Effector CD8-positive, alpha-beta T cell (primary cell): ENCODE measurements around the gene ARHGAP31.
"Not testable (repeated sequence)": the region's sequence is repeated elsewhere in the genome, so short reads cannot be mapped to it uniquely, and the experiment has no call there.

ENCODE experiments used
- DNase-seq: peaks from one replicate; lab custom pipeline; 2025; lab: John Stamatoyannopoulos, UW
- total RNA-seq, 4 experiments: gene quantifications; one replicate each; lab custom pipeline; 2026; lab: John Stamatoyannopoulos, UW

The ARHGAP31 gene
- 11.2 to 47.2 (median 22.2) reads per million in 4 experiments for total RNA-seq

- DNase-seq: peak; percentile 77
These were observed at the start of gene ARHGAP31 for GRCh38 chr3:119293871-119294695. Gene ARHGAP31 (plus strand): TSS chr3:119294383. CDS start chr3:119294905, 522 bp downstream.

DNA sequence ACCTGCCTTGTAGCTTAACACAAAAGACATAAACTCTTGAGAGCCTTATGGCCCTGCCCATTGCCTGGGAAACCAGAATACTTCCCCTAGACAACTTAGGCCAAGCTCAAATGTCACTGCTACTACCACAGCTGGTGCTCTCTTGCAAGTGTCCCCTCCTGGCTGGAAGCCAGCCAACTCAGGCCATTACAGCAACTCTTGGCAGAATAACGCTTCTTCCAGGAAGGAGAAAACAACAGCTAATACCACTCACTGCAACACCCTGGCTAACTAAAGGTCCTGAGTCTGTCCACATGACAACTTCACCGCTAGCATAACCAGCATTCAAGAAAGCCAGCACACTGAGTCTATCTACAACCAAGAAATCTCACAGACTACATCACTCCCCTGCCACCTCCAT lies 48.4 kb upstream of the ARHGAP31 start:
- no peak for DNase-seq

GRCh38 chr3:119255214-119255613 lies 39.0 kb upstream of the ARHGAP31 start:
- no peak for DNase-seq

DNA sequence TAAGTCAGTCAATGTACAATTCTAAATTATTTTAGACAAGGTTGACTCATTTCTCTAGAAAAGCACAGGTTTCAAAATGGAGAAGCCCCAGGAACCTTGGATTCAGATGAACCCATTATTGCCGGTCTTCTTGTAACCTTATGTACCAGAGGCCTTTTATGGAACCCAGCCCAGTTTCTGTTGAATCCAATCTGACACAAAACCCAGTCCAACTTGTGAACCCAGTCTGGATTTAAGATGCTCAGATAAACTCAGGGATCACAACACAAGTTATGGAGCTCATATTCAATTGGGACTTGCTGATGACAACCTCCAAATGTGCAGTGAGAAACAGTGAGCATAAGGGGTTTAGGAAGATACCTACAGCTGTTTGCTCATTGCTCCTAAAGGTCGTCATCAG lies 37.1 kb upstream of the ARHGAP31 start:
- no peak for DNase-seq

DNA sequence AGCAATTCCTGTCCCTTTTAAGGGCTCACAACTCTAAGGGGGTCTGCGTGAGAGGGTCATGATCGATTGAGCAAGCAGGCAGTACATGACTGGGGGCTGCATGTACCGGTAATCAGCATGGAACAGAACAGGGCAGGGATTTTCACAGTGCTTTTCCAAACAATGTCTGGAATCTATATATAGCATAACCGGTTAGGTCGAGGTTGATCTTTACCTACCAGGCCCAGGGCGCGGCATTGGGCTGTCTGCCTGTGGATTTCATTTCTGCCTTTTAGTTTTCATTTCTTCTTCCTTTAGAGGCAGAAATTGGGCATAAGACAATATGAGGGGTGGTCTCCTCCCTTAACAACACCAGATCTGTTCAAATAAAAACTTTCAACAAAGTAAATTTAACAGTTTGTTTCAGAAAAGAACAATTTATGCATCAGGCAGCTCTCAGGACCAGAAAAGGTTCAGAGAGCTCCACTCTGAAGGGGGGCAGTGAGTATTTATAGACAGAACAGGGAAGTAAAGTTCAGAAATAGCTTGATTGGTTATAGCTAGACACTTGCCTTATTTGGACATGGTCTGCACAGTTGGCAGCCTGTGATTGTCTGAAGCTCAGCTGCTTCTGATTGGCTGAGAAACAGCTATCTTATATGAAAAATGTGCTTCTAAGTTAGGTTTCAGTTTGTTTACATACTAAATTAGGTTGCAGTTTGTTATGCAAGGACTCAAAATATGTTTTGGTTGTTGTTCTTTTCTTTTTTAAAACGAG lies 36.4 kb upstream of the ARHGAP31 start:
- no peak for DNase-seq

- DNase-seq: no peak
These were observed 35.3 kb upstream of the ARHGAP31 start for GRCh38 chr3:119258915-119259314.

DNA sequence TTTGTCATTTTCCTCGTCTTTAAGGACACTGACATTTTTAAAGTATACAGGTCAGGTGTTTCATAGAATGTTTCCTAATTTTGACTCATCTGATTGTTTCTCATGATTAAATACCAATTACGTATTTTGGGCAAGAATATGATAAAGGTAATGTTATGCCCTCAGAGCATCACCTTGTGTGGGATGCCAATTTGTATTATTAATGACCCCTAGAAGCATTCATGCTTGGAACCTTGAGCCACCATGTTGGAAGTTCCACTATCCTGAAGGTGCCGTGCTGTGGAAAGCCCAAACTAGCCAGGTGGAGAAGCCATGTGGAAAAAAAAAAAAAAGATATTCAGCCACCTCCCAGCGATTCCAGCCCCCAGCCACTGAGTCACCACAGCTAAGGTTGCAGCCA lies 34.4 kb upstream of the ARHGAP31 start:
- DNase-seq: no peak

GRCh38 chr3:119261055-119261454 lies 33.1 kb upstream of the ARHGAP31 start:
- no peak for DNase-seq

DNA sequence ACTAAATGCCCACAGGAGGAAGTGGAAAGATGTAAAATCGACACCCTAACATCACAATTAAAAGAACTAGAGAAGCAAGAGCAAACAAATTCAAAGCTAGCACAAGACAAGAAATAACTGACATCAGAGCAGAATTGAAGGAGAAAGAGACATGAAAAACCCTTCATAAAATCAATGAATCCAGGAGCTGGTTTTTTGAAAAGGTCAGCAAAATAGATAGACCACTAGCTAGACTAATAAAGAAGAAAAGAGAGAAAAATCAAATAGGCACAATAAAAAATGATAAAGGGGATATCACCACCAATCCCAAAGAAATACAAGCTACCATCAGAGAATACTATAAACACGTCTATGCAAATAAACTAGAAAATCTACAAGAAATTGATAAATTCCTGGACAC lies 24.0 kb upstream of the ARHGAP31 start:
- not testable (repeated sequence) for DNase-seq

DNA sequence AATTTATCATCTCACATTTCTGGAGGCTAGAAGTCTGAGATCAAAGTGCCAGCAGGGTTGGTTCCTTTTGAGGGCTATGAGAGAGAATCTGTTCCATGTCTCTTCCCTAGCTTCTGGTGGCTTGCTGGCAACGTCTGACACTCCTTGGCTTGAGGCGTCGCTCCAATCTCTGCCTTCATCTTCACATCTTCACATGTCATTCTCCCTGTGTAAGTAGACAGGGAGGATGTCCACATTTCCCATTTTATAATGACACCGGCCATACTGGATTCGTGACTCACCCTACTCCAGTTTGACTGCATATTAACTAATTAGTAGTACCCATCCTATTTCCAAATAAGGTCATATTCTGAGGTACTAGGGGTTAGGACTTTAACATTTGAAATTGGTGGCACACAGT lies 17.5 kb upstream of the ARHGAP31 start:
- DNase-seq: no peak

GRCh38 chr3:119279101-119279554 lies 15.1 kb upstream of the ARHGAP31 start:
- no peak for DNase-seq

- DNase-seq: no peak
These were observed 14.5 kb upstream of the ARHGAP31 start for GRCh38 chr3:119279584-119280243.

- no peak for DNase-seq
These were observed 5.3 kb upstream of the ARHGAP31 start for GRCh38 chr3:119288669-119289403.

DNA sequence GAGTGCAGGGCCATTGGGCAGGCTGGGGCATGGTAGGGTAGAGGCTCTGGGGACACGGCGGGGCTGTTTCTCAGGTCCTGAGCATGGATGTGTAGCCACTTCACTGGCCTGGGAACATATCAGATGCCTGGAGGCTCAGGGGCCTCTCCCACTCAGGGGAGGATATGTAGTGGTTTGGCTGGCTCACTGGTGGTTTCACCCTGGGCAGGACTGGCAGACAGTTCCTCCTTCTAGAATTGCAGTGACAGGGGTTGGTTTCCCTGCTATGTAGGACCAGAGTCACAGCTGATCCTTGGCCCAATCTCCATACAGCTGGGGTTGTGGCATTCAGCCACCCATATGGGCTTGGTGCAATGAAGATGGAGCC lies 4.8 kb upstream of the ARHGAP31 start:
- no peak for DNase-seq

- DNase-seq: no peak
These were observed 3.6 kb upstream of the ARHGAP31 start for GRCh38 chr3:119290613-119291012.

DNA sequence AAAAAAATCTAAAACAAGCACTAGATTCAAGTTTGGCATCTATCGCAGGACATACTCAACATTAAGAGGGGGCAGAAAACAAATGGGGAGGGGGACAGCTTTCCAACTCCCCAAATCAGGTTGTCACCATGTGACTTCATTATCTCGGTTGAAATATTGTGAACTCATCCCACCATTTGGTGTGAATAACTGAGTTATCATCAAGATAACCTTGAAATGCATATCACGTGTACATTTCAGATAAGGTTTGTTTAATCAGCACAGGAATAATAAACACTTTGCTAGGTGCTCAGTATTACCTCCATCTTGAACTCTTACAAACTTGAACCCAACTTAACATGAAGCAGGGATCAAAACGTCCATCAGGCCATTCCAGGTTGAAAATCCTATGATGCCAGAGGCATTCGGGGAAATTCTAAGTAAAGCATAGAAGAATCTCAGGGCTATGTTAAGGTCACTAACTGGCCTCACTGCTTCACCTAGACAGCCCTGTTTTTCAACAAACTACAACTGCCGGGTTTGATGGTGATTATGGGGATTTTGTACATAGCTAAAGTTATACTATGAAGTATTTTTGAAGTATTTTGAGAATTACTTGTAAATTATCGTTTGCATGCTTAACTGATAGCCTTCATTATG lies 3.0 kb upstream of the ARHGAP31 start:
- no peak for DNase-seq

GRCh38 chr3:119292666-119293065 lies 1.5 kb upstream of the ARHGAP31 start:
- no peak for DNase-seq

- no peak for DNase-seq
These were observed 895 bp upstream of the ARHGAP31 start for GRCh38 chr3:119293105-119293870.

DNA sequence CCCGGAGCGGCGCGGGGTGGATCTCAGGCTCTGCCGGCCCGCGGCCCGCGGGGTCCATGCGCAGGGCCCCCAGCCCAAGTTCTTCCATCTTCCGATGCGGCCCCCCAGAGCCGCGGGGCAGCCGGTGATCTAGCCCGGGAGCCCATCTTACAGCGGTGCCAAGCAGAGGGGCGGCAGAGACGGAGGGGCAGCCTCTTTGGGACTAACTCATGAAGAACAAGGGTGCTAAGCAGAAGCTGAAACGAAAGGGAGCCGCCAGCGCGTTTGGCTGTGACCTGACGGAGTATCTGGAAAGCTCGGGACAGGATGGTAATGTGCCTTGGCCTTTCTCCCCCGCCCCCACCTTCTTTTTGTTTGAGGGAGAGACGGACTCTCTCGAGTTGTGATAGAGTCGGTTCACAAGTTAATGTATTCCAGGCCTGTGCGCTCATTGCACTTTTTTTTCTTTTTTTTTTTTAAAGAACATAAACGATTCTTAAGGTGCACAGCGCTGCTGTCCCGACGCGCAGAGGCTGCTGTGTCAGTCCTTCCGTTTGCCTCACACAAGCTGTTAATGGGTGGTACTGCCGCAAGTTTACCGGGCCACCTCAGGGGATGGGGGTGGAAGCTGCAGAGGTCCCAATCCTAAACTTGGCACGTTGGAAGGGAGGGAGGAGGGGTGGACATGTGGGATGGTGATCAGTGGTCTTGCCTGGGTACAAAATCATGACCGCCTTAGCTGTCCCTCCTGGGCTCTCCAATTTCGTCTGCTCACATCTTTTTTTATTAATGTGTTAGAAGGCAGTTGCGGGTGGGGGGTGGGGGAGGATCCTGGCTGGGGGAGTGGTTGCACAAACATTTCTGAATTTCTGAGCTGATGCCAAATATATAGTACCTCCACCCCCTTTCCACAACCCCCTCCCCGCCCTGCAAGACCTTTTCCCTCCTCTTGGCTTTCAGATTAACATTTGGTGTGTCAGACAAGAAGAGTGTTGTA lies 801 bp downstream of the ARHGAP31 start:
- peak; percentile 20 for DNase-seq
